Measurements from ENCODE around the gene NMRK1.

The NMRK1 gene

DNA sequence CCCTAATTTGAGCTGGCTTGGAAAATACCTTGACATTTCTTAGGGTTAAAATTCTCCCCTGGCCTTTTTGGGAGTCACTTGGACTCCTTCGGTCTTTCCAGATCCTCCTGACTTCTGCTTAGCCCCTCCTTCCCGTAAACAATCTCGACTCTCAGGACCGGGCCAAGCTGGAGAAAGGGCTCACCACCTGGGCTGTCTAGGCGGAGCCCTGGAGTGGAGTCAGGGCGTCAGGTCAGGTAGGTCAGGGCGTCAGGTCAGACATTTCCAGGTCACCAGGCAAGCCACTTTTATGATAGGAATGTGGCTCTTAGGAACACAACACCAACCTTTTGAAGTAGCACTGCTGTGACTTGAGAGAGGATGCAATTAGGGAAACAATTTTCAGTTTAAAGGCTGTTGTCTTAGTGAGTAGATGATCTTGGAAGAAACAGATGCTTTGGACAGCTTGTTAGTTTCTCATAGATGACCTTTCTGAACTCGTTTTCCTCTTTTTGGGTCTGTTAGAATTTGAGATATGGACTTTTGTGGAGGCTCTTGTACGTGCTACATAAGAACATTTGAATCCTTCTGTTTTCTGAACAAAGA is 13.1 kb upstream of the NMRK1 start:
- no peak for DNase-seq (ENCODE audit: low read depth)

DNA sequence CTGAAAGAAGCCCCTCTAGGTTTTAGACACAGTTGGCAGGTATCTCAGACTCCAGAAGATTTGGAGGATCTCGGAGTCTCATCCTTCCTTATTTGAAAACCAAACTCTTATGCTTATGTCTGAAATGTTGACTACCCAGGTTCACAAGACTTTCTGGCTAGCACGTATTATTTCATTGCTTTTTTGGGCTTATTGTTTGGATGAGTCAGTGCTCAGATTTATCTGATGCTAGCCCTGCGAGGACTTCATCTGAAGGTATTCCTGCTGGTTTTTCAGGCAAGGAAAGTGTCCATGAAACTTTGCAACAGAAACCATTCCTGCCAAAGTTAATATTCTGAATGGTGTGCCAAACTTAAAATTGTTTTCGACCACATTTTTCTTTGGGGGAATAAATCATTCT is 8.8 kb upstream of the NMRK1 start:
- DNase-seq (ENCODE audit: low read depth) = peak; percentile 42

DNA sequence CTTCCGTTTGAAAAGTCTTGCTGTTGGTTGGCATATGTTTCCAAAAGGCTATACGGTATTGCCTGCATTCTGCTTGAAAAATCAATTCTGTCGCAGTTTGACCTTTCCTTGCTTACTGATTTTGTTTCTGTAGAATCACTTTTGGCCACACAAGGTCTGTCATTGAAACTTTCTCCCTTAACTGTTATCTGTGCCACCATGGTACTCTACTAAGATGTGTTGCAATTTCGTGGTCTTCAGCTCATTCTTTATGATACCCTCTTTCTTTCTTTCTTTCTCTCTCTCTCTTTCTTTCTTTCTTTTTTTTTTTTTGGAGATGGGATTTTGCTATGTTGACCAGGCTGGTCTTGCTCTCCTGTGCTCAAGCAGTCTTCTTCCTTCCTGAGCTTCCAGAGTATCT is 4.8 kb upstream of the NMRK1 start:
- no peak for DNase-seq (ENCODE audit: low read depth)

DNA sequence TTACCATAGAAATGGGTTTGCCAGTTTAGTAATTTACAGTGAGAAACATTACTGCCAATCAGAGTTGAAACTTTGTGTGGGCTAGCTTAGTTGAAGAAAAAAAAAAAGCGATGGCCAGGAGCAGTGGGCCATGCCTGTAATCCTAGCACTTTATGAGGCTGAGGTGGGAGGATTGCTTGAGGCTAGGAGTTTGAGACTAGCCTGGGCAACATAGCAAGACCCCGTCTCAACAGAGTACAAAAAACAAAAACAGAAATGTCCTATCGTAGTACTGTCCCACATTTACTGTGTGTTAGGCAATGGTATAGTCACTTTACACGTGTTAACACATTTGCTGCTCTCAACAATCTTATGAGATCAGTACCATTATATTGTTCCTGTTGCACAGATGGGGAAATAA is 2.6 kb upstream of the NMRK1 start:
- no peak for DNase-seq (ENCODE audit: low read depth)

DNA sequence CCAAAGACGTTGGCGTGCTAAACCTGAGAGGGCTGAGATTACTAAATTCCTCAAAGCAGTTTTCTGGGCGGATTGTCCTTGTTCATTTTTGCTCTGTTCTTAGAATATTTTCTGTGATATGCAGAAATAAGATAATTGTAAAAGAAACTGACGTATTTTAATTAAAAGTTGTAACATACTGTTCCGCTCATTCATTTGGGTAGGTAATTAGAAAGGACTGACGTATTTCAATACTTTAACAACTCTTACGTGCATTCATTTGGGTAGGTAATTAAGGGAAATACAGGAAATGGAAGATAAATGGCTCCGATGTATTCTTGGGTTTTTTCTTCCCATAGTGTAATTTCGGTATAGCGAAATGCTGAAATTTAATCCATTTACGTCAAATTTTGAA is 1.4 kb upstream of the NMRK1 start:
- no peak for DNase-seq (ENCODE audit: low read depth)

DNA sequence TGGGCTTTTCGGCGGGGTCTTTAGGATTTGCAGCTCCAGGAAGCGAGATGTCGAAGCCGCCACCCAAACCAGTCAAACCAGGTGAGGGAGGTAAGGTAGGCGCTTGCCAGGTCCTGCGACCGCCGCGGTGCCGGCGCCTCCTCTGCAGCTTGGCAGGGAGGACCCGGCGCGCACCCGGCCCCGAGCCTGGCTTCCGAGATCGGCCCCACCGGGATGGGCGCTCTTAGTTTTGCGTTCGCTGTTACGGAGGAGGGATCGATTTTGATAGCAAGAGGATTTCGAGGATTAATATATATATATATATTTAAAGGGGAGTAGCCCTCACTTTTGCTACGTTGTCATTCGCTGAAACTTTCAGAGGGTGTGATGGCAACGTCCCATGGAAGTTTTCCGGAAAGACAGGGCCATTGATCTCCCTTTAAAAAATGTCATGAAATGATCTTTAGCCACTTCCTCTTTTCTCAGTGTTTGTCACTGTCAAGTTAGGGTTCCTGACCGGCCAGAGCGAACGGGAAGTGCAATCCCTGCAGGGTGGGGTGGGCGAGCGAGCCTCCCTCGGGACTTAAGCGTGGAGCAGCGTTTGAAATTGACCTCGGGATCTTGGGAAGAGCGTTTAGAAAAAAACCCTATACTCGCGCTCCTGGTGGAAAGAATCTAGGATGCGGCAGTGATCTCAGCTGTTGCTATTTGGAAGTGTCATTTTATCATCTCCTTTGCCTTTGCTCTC is 854 bp upstream of the NMRK1 start:
- DNase-seq (ENCODE audit: low read depth) = peak; percentile 76

DNA sequence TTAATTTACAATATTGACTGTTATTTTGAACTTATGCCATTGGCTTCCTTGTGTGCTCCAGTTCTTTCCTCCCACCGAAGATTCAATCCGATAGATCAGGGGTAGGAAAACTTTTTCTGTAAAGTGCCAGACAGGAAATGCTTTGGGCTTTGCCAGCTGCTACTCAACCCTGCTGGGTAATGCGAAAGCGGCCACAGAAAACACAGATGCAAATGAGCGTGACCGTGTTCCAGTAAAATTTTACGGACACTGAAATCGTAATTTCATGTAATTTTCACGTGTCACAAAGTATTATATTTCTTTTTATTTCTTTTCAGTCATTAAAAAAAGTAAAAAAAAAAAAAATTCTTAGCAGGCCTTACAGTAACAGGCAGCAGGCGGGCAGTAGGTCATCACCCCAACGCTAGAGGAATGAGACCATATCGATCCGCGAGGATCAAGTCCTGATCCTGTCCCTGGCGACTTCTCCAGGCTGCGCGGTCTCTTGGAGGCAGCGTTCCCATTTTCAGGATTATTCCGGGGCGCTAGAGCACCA is 599 bp downstream of the NMRK1 start:
- DNase-seq (ENCODE audit: low read depth) = peak; percentile 67

DNA sequence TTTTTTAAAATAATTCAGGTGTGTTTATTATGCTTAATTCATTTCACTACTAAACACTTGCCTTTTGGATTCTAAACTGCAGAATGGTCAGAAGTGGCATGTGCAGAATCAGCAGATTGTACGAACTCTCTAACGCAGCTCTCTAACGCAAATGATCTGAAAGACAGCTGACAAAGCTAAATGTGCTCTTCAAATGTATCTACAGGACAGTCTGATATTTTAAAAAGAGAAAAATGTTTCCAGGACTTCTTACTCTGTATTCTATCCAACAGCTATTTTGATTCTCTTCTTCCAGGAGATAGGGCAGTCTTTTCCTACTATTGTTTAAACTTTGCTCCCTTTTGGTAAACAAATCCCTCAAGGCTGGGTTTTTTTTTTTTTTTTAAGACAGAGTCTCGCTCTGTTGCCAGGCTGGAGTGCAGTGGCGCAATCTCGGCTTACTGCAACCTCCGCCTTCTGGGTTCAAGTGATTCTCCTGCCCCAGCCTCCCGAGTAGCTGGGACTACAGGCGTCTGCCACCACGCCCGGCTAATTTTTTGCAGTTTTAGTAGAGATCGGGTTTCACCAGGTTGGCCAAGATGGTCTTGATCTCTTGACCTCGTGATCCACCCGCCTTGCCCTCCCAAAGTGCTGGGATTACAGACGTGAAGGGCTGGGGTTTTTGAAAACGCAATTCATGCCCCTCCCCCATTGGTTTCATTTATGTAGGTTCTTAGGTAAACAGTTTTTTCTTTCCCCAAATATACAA is 1.2 kb downstream of the NMRK1 start:
- no peak for DNase-seq (ENCODE audit: low read depth)

DNA sequence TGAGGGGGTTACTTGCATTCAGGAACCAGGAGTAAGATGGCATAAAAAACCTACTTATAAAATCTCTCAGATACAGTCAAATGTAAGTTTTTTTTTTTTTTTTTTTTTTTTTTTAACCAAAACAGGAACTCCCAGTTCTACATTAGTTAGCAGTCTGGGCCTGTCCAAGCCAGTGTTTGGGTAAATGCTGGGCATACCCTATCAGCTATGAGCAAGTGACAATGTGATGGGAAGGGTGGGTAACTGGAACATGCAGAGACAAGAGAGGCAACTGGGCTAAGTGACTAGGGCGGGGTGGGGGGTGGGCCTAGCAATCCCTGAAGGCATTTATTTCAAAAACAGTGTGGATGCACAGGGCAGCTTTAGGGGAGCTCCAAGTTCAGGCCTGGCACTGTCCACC is 2.3 kb downstream of the NMRK1 start:
- DNase-seq (ENCODE audit: low read depth) = no peak

DNA sequence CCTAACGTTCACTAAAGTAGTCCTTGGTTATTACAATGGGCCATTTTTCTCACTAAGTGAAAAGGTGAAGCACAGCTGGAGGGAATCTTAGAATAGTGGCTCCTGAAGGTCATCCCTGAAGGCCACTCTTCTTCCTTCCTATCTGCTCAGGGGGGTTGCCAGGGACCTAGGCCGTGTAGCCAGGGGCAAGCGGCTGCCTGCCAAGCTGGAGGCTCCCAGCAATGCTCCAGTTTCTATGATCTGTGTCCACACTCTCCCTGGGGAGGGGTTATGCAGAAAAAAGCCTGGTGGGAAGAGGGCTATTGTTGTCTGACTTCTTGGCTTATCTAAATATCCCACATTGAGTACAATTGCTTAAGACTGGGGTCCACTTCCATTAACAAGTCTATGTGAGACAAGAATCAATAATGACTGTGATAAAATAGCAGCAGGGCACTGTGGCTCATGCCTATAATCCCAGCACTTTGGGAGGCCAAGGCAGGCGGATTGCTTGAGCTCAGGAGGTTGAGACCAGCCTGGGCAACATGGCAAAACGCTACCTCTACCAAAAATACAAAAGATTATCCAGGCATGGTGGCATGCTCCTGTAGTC is 3.8 kb downstream of the NMRK1 start:
- no peak for DNase-seq (ENCODE audit: low read depth)

DNA sequence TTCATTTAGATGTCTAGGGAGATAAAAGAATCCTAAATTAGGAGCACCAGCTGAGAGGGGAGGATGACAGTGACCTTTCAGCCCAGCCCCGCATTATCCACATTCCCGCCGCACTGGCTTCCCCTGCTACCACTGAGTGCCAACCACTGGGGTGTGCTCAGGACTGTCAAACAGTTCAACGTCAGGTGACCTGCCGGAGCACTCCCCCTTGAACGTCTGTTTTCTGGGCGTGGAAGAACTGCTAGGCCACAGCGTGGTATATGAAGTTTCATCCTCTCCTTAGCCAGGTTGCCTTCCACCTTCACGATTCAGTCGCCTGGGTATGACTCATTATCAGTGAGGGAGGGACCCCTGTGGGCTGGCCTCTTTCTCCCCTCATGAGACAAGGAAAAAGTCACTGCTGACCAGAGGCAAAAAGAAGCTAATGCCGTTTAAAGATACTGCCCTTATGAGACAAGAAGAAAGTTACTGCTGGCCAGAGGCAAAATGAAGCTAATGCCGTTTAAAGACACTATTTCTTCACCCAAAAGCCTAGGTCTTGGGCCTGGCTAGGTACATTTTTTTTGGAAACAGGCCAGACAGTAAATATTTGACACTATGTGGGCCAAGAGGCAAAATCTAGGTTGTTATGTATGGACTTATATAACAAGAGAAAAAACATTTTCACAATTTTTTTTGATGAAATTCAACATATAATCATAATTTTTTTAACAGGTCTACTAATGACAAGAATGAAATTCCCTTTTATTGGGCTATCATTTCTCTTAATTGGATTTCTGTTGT is 4.6 kb downstream of the NMRK1 start:
- DNase-seq (ENCODE audit: low read depth) = no peak

DNA sequence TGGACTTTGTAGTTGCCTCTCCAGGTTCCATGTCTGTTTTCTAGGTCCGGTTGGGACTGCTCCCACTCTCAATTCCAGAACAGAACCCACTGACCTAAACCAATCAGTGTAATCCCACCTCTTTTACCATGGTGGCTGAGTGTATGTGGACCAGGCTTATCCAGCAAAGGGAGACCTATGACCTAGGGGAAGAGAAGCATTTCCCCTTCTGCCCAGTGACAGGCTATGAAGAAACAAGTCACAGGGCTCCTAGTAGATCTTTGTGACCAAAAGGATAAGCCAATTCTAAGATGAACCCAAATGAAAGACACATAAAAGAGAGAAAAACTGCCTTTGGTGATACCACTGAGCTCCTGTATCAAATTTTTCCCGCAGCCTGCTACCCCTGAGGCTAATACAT is 6.3 kb downstream of the NMRK1 start:
- no peak for DNase-seq (ENCODE audit: low read depth)

DNA sequence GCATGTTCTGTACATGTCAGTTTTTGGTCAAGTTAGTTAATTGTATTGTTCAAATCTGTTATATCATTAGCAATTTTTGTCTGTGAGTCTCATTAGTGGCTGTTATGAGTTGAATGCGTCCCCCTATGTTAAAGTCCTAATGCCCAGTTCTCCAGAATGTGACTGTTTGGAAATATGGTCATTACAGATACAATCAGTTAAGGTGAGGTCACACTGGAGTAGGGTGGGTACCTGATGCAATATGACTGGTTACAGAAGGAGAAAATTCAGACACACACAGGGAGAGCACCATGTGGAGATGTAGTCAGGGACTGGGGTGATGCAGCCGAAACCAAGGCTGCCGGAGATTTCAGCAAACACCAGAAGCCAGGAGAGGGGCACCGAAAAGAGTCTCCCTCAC is 15.1 kb downstream of the NMRK1 start:
- DNase-seq (ENCODE audit: low read depth) = no peak

DNA sequence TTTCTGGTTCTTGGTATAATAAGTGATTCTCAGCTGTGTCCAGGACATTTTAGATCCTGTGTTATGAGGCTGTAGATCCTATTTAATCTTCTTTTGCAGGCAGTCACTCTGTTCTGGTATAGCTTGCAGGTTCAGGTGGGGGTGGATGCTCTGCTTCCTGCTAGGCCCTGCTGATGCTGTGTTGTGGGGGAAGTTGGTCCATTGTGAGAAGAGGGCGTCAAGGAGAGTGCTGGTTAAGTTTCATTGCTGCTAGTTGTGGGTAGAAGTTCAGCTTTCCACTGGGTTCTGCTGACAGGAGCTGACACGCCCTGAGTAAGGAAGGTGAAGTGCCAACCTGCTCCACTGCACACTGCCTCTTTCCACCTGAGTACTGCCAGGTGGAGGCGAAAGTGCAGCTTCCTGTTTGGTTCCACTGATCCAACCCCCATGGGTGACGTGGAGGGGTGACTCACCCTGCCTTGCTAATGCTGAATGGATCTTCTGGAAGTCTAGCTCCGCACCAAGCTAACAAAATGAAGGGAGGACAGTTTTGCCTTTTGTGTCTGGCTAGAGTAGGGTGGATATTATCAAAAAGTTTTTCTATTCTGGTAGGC is 16.3 kb downstream of the NMRK1 start:
- peak; percentile 35 for DNase-seq (ENCODE audit: low read depth)

DNA sequence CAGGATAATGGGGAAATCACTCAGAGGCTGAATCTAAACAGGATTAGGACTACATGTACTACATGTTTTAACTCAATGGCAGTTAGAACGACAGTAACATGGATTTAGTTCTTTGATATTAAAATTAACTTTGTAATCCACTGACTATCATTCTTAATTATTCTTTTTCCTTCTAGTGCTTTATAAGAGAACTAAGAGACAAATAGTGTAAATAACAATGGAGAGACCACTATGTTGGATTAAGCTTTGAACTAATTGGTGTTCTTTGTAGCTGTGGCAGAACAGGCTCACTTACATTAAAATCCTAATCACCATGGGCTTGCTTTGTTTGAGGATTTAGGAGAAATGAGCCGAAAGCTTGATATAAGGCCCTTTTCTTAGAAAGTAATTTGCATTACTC is 18.8 kb downstream of the NMRK1 start:
- no peak for DNase-seq (ENCODE audit: low read depth)

DNA sequence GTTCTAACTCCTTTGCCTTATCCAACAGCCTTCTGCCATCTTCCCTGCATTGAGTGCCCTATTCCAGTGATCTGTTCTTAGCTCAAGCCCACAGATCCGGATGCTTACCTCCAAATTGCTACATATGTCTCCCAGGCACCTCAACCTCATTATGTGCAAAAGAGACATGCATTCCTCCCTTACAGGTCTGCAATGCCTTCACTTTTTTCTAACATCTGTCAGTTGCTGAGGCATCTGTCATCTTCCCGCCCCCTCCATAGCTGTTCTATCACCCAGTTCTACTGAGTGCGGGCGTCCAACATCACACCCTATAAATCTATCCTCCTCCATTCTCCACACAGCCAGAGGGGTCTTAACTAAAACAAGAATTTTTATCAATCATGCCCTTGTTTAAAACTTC is 20.1 kb downstream of the NMRK1 start:
- DNase-seq (ENCODE audit: low read depth) = no peak

DNA sequence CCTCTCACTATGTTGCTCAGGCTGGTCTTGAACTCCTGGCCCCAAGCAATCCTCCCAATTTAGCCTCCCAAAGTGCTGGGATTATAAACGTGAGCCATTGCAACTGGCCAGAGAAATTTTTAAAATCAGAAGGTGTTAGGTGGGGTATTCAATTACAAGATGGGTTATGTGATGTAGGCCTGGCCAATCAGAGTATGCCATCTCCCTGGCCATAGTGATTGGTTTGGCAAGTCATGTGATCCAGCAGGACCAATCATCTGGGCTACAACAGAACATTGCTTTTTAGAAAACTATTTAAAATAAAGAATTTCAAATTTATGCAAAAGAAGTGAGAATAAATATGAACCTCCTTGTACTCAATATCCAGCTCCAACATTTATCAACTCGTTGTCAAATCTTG is 22.4 kb downstream of the NMRK1 start:
- DNase-seq (ENCODE audit: low read depth) = no peak

DNA sequence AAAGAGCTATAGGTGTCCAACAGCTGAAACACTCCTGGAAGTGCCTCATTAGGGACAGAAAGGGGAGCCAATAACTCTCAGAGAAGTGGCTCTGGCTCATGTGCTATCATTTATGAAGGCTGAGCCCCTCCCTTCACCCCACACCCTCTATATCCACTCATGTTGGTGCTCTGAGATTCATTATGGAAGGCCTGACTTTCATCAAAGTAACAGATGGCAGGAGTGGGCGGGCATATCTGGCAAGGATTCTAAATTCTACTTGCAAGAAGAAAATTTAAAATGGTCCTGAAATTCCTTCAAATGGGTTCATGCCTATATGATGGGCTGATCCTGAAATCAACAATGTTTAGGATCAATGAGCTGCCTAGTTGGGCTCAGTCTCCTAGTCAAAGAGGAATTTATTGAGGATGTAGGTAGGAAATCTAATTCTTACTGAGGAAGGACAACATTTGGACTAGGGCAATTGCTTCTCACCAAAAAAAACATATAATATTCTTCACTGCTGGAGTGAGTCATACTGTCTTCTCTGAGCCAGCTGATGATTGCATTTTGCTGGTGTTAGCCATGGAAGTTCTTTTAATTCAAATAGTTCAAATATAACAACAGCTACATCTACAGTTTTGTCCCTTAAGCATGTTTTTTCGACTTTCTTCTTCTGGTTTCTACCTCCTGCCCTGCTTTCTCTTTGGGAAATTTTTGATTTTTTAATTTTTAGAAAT is 23.5 kb downstream of the NMRK1 start:
- DNase-seq (ENCODE audit: low read depth) = peak; percentile 47

DNA sequence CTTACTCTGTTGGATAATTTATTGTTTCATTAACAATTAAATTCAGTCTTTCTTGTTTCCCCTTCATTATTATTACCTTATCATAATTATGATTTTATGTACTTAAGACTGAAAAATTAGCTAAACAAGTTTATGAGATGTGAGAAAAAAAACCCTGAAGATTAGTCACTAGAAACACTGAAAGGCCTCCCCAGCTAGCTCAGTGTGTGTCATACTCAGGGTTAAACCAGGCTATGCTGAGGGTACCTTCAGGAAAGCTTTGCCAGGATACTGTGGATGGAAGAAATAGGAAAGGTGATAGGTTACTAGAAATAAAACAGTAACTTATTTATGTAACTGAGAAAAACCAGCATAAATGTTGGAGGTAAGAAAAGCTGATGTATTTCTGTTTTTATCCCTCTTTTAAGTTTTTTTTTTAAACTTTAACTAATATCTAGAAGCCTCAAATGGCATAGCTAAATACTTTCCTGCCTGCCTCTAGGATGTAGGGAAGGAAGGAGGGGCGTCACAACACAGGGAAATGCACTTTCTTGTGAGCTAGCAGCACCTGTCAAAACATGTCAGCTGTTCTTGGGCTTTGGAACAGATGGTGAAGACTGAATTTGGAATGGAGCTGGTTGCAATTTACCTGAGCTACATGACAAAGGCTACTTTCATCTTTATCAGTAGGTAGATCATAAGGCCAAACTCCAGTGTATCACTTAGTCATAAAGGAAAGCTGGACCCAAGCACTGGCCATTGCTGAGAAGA is 24.2 kb downstream of the NMRK1 start:
- peak; percentile 70 for DNase-seq (ENCODE audit: low read depth)

DNA sequence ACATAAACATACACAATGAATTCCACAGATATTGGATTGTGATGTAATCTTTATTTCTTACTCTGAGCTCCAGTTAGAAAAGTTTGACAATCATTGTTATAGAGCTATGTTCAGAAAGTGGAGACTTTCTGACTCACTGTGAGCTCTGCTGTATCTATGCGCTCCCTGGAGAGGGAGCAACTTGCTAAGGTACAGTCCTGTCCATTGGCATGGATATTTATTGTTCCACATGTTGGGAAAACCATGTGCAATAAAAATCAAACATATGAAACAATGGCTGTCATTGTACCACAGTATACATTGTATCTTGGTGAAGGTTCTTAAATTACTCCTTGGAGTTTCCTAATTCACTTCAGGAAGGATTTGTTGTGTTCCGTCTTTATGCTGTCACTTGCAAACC is 26.8 kb downstream of the NMRK1 start:
- DNase-seq (ENCODE audit: low read depth) = no peak
